Sigmoid colon (tissue), 4 donors: ENCODE results near the gene ADAMTSL1.

Experiments used
- CTCF ChIP-seq, 4 experiments: fragments of 450-650 bp in 3 of 4; fragments of 200-600 bp in 1 of 4; IDR thresholded peaks; one replicate each; pipeline ENCODE4 v1.5.1; 2016 to 2019; ENCODE audit warnings: antibody characterized with exemption in 4 of 4, mild to moderate bottlenecking in 3 of 4, moderate library complexity in 2 of 4
- POLR2A ChIP-seq, 2 donors: fragments of 450-650 bp; IDR thresholded peaks; one replicate each; pipeline ENCODE4 v1.6.1; 2016; ENCODE audit warnings: antibody characterized with exemption in 2 of 2, mild to moderate bottlenecking in 2 of 2, moderate library complexity in 2 of 2
- POLR2AphosphoS5 ChIP-seq, 4 donors: sonication (generic); formaldehyde crosslinking; IDR thresholded peaks; one replicate each; pipeline ENCODE4 v1.6.1; 2017; ENCODE audit warnings: antibody characterized with exemption in 4 of 4

DNA sequence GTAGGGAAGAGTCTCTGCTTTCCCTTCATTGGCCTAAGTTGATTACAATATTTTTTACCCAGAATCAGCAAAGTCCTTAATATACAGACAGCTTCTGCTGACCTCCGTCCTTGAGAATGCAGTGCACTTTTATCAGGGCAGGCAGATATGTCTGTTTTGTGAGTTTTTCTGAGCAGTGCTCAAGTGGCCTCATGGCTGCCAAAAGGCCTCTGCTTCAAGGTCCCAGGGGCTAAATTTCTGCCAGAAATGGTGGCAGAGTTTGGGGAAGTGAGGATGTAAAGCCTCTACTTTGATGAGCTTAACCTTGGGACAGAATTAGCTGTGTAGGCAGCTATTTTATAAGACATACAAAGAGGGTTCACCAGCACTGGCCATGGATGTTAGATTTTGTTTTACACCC is 275.8 kb downstream of the ADAMTSL1 start:
- TF ChIP-seq POLR2A (IDR thresholded peaks at IDR 0.05) (no peak), CTCF (IDR thresholded peaks at IDR 0.05) (no peak), POLR2AphosphoS5 (IDR thresholded peaks at IDR 0.05) (no peak)
